PFSK-1 (cell line): ENCODE measurements around the gene EML2.

Experiments
- FOXP2 ChIP-seq: optimal IDR thresholded peaks from 2 replicates; pipeline ENCODE3; 2011; ENCODE audit warnings: borderline replicate concordance, control low read depth, inconsistent platforms; ENCODE audit not compliant: insufficient read depth; ENCODE audit errors: extremely low read length, extremely low read depth
- POLR2AphosphoS5 ChIP-seq: IDR thresholded peaks from 2 replicates; pipeline ENCODE4 v1.6.1; 2012; ENCODE audit warnings: low read depth, mild to moderate bottlenecking, control low read depth, low read length, moderate library complexity
- SIN3A ChIP-seq: IDR thresholded peaks from 2 replicates; pipeline ENCODE4 v1.6.1; 2012; ENCODE audit warnings: mild to moderate bottlenecking, low read length, moderate library complexity, borderline replicate concordance; ENCODE audit not compliant: insufficient read depth
- TAF1 ChIP-seq: IDR thresholded peaks from 2 replicates; pipeline ENCODE4 v1.6.1; 2012; ENCODE audit warnings: low read length, control low read depth, borderline replicate concordance; ENCODE audit not compliant: insufficient read depth
- TF ChIP-seq, protein P1 (sequence below), 2 experiments: IDR thresholded peaks; 2 replicates each; pipeline versions ENCODE4 v1.6.1 to v1.8.0; 2011 to 2012; ENCODE audit warnings: low read depth in 2 of 2, low read length in 2 of 2, control low read depth in 1 of 2, inconsistent platforms in 1 of 2, mild to moderate bottlenecking in 1 of 2, moderate library complexity in 1 of 2; ENCODE audit not compliant: insufficient read depth in 1 of 2

The EML2 gene

GRCh38 chr19:45670670-45671453 lies 31.7 kb upstream of the EML2 start:
- TF ChIP-seq SIN3A (no peak), POLR2AphosphoS5 (peak; percentile 48; the same call in 1 of the 2 replicates)

DNA sequence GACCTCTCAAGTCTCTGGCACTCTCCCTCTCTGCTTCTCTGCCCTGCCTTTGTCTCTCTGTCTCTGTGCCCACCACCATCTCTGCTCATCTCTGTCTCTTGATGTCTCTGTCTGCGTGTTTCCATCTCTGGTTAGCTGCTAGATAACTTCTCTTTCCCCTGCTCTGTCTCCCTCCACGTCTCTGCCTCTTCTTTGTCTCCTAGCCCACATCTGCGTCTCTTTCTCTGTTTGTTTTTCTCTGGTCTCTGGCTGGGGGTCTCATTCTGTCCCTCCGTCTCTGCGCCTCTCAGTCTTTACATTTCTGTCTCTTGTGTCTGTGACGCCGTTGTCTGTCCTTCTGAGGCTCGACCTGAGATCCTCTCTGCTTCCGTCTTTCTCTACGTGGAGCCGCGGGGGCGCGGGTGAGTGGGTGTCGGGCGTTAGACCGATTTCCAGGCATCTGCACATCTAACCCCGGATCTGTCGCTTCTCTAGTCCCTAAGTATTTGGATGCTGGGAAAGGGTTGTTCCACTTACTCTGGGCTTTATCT lies 29.2 kb upstream of the EML2 start:
- TF ChIP-seq, protein P1, sequence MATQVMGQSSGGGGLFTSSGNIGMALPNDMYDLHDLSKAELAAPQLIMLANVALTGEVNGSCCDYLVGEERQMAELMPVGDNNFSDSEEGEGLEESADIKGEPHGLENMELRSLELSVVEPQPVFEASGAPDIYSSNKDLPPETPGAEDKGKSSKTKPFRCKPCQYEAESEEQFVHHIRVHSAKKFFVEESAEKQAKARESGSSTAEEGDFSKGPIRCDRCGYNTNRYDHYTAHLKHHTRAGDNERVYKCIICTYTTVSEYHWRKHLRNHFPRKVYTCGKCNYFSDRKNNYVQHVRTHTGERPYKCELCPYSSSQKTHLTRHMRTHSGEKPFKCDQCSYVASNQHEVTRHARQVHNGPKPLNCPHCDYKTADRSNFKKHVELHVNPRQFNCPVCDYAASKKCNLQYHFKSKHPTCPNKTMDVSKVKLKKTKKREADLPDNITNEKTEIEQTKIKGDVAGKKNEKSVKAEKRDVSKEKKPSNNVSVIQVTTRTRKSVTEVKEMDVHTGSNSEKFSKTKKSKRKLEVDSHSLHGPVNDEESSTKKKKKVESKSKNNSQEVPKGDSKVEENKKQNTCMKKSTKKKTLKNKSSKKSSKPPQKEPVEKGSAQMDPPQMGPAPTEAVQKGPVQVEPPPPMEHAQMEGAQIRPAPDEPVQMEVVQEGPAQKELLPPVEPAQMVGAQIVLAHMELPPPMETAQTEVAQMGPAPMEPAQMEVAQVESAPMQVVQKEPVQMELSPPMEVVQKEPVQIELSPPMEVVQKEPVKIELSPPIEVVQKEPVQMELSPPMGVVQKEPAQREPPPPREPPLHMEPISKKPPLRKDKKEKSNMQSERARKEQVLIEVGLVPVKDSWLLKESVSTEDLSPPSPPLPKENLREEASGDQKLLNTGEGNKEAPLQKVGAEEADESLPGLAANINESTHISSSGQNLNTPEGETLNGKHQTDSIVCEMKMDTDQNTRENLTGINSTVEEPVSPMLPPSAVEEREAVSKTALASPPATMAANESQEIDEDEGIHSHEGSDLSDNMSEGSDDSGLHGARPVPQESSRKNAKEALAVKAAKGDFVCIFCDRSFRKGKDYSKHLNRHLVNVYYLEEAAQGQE (IDR thresholded peaks at IDR 0.05; ENCODE audit: insufficient read depth in 1 of 2, low read depth in 2 of 2, low read length in 2 of 2) = no peak
- TF ChIP-seq SIN3A = no peak
- no peak for TF ChIP-seq TAF1
- TF ChIP-seq FOXP2 = no peak
- no peak for TF ChIP-seq POLR2AphosphoS5

DNA sequence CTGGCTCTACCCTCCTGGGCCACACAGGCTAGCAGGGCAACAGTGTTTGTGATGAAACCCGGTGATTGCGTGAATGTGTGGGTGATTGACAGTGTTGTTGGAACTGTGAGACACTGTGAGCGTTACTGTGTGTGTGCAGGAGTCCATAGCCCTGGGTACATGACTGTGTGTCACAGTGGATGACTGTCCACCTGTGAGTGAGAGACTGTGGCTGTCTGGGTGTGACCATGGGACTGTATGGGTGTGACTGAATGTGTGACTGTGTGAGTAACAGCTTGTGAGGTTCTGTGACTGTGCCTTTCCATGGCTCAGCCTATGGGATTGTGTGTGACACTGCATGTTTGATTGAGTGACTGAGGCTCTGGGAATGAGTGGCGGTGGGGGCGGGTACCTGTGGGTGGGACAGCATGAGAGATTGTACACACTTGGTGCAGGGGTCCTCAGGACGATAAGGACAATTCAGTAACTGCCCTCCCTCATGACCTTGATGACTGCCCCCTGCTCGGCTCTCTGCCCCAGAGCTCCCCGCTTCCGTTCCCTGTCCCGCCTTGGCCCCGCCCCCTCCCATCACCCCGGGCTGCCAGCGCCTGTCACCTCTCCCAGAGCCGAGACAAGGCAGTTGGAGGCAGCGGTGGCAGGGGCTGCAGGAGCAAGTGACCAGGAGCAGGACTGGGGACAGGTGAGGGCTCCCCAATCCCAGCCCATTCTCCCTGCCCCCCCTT lies 28.6 kb upstream of the EML2 start, which contains the start of gene GIPR:
TSS of gene GIPR (plus strand) at position 602 of the 722 bp plus-strand sequence. CDS start 1,300 bp downstream, outside the sequence.
- no peak for TF ChIP-seq SIN3A
- TF ChIP-seq, protein P1 (IDR thresholded peaks at IDR 0.05; ENCODE audit: insufficient read depth in 1 of 2, low read depth in 2 of 2, low read length in 2 of 2) = no peak
- TF ChIP-seq TAF1 = no peak
- peak; percentile 54; the same call in 1 of the 2 replicates for TF ChIP-seq POLR2AphosphoS5
- TF ChIP-seq FOXP2 = peak; percentile 35

GRCh38 chr19:45664575-45664974 lies 25.4 kb upstream of the EML2 start:
- TF ChIP-seq FOXP2 (no peak), SIN3A (no peak), TAF1 (no peak), POLR2AphosphoS5 (no peak)
- TF ChIP-seq, protein P1 (IDR thresholded peaks at IDR 0.05; ENCODE audit: insufficient read depth in 1 of 2, low read depth in 2 of 2, low read length in 2 of 2) = no peak

- no peak for TF ChIP-seq TAF1
- no peak for TF ChIP-seq SIN3A
- no peak for TF ChIP-seq POLR2AphosphoS5
- TF ChIP-seq FOXP2 = no peak
- TF ChIP-seq, protein P1 (IDR thresholded peaks at IDR 0.05; ENCODE audit: insufficient read depth in 1 of 2, low read depth in 2 of 2, low read length in 2 of 2) = no peak
Measured at GRCh38 chr19:45663800-45664199, 24.6 kb upstream of the EML2 start.
